Measurements from ENCODE around the gene HNRNPA1L2. TPM values are rescaled to one million over a fixed set of nuclear protein-coding genes. Genes with fewer than 3 reads are reported as not detected.

Gene HNRNPA1L2
- total RNA-seq, 1 experiment from 2014 or later, result 6.2 TPM

- TF ChIP-seq REST (IDR thresholded peaks at IDR 0.05; ENCODE audit: low read depth) (no peak), RAD21 (IDR thresholded peaks at IDR 0.05; ENCODE audit: low read depth) (no peak), FOSL1 (IDR thresholded peaks at IDR 0.05; ENCODE audit: low read depth) (no peak), YY1 (IDR thresholded peaks at IDR 0.05; ENCODE audit: extremely low read depth, insufficient replicate concordance, low read depth, low read length) (peak; percentile 92), POLR2A (IDR thresholded peaks at IDR 0.05; ENCODE audit: borderline replicate concordance, extremely low read depth, insufficient read depth, insufficient read length) (no peak), EZH2 (IDR thresholded peaks at IDR 0.05) (no peak), JUND (IDR thresholded peaks at IDR 0.05) (no peak), MAX (IDR thresholded peaks at IDR 0.05) (peak; percentile 82), ZBTB33 (IDR thresholded peaks at IDR 0.05; ENCODE audit: extremely low read depth, insufficient replicate concordance, low read length) (peak; percentile 91)
These were observed 10.2 kb downstream of the HNRNPA1L2 start, which contains the start of gene SUGT1 (continued) for GRCh38 chr13:52652196-52652979.

All from HCT116 (cell line).